C4-2B (cell line): ENCODE results near the gene CACHD1.

Experiments
- CTCF ChIP-seq: fragments of 450-650 bp; conservative IDR thresholded peaks from 2 replicates; pipeline ENCODE4 v1.5.1; 2017; ENCODE audit warnings: mild to moderate bottlenecking
- ZFX ChIP-seq: fragments of 450-650 bp; IDR thresholded peaks from 2 replicates; pipeline ENCODE4 v1.6.1; 2017

- no peak for TF ChIP-seq CTCF
- TF ChIP-seq ZFX, result no peak
Measured at GRCh38 chr1:64537942-64538341, 68.0 kb downstream of the CACHD1 start.
